Measurements from ENCODE around the gene TRIM15. TPM values are rescaled to one million over a fixed set of nuclear protein-coding genes. Genes with fewer than 3 reads are reported as not detected.
"Not testable (repeated sequence)": the region's sequence is repeated elsewhere in the genome, so short reads cannot be mapped to it uniquely, and the experiment has no call there.

The TRIM15 gene
- not detected for polyA plus RNA-seq (2013)

DNA sequence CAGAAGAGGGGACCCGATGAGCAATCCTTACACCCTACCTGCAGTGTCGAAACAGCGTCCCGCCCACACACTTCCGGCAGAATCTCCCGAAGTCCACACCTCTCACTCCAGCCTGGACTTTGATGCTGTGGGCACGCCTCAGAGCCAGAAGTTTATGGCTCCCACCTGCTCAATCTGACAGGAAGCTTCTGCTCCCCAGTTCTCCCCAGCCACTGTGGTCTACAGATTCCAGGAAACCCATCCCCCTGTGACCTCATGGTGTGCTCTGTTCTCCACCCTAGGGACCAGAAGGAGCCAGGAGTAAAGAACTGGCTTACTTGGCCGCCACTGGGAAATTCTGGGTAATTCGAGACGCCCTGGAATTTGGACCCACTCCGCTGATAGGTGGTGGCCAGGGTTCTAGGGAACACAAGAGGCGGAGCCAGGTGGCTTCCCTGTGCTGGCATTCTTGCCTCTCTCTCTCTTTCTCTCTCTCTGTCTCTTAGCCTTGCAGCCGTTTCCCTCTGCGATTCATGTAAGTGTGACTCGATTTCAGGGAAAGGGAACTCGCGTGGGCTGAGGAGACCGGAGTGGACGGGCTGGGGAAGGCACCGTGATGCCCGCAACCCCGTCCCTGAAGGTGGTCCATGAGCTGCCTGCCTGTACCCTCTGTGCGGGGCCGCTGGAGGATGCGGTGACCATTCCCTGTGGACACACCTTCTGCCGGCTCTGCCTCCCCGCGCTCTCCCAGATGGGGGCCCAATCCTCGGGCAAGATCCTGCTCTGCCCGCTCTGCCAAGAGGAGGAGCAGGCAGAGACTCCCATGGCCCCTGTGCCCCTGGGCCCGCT lies at the start of gene TRIM15:
TSS of gene TRIM15 (plus strand) at position 457 of the 828 bp plus-strand sequence. CDS start at position 596, 139 bp downstream.
- H3K4me1 ChIP-seq (ENCODE audit: control extremely low read depth in 1 of 4, control insufficient read depth in 4 of 4, insufficient read depth in 4 of 4, low read length in 3 of 4) = peaks cover 3 to 35% (median 24%) of the 10 kb centered on the region in 4 experiments
- POLR2A ChIA-PET = no interaction called here
- H3K27ac ChIP-seq (ENCODE audit: insufficient read depth in 1 of 2, low read depth in 1 of 2, low read length in 2 of 2, poor library complexity in 1 of 2, severe bottlenecking in 2 of 2) = no peak within 1 kb of the TSS
- CTCF ChIA-PET = interaction anchor here (0.7 to 1.7 kb wide), 4 partner anchors 9 to 59 kb away, joined by 3 to 5 read pairs (median 3); no protein-coding TSS in a partner anchor
- no peaks in the 10 kb centered on the region for H3K36me3 ChIP-seq (ENCODE audit: control insufficient read depth in 4 of 4, insufficient read depth in 4 of 4, low read length in 3 of 4)
- H3K27me3 ChIP-seq (replicated peaks in 2 of 5; ENCODE audit: control insufficient read depth in 4 of 5, insufficient read depth in 5 of 5, low read length in 4 of 5) = no peaks in the 10 kb centered on the region
- H3K9me3 ChIP-seq (ENCODE audit: control extremely low read depth in 1 of 5, control insufficient read depth in 4 of 5, insufficient read depth in 2 of 5, low read depth in 1 of 5, low read length in 4 of 5) = no peaks in the 10 kb centered on the region
- DNase-seq = peak in 2 of 3 donors; percentile 32 to 38
- H3K4me3 ChIP-seq (ENCODE audit: control insufficient read depth in 1 of 7, extremely low read depth in 1 of 7, insufficient read depth in 4 of 7, low read depth in 2 of 7, low read length in 6 of 7) = no peak within 1 kb of the TSS
- WGBS (ENCODE audit: insufficient coverage) = 91% methylated on average over 27 of the region's 31 CpGs

DNA sequence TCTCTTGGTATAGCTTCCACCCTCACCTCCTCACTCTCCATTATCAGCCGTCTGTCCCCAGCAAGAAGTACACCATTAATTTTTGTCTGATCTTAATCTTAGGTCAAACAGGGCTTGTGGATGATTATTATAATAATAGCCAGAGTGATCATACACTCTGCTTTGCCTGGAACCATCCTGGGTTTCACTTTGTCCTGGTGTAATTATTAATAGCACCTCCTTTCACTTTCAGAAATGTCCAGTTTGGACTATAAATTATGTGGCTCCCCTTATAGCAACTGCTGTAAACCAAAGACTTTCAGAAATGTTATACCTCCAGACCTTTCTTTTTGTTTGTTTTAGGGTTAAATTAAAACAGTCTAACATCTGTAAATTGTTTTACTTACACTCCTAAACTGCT lies 49.5 kb upstream of the TRIM15 start:
- peaks cover 13 to 55% (median 28%) of the 10 kb centered on the region in 5 experiments for H3K27me3 ChIP-seq (replicated peaks in 2 of 5; ENCODE audit: control insufficient read depth in 4 of 5, insufficient read depth in 5 of 5, low read length in 4 of 5)
- H3K4me1 ChIP-seq (ENCODE audit: control extremely low read depth in 1 of 4, control insufficient read depth in 4 of 4, insufficient read depth in 4 of 4, low read length in 3 of 4) = no peaks in the 10 kb centered on the region
- no CpG with 5 or more reads among the region's 1 CpG for WGBS (ENCODE audit: insufficient coverage)
- no peak overlapping the region for H3K27ac ChIP-seq (ENCODE audit: insufficient read depth in 1 of 2, low read depth in 1 of 2, low read length in 2 of 2, poor library complexity in 1 of 2, severe bottlenecking in 2 of 2)
- no peak for DNase-seq
- POLR2A ChIA-PET = no interaction called here
- H3K9me3 ChIP-seq (ENCODE audit: control extremely low read depth in 1 of 5, control insufficient read depth in 4 of 5, insufficient read depth in 2 of 5, low read depth in 1 of 5, low read length in 4 of 5) = no peaks in the 10 kb centered on the region
- H3K36me3 ChIP-seq (ENCODE audit: control insufficient read depth in 4 of 4, insufficient read depth in 4 of 4, low read length in 3 of 4) = no peaks in the 10 kb centered on the region
- CTCF ChIA-PET = interaction anchor here (1.1 to 4.0 kb wide), 3 partner anchors 11 to 27 kb away, joined by 3 to 25 read pairs (median 16); no protein-coding TSS in a partner anchor
- H3K4me3 ChIP-seq (ENCODE audit: control insufficient read depth in 1 of 7, extremely low read depth in 1 of 7, insufficient read depth in 4 of 7, low read depth in 2 of 7, low read length in 6 of 7) = no peak overlapping the region

GRCh38 chr6:30116724-30117123 lies 46.6 kb upstream of the TRIM15 start:
- Histone ChIP-seq H3K4me3 (ENCODE audit: control insufficient read depth in 1 of 7, extremely low read depth in 1 of 7, insufficient read depth in 4 of 7, low read depth in 2 of 7, low read length in 6 of 7) (no peak overlapping the region), H3K27me3 (replicated peaks in 2 of 5; ENCODE audit: control insufficient read depth in 4 of 5, insufficient read depth in 5 of 5, low read length in 4 of 5) (peaks cover 8 to 35% (median 22%) of the 10 kb centered on the region in 5 experiments), H3K27ac (ENCODE audit: insufficient read depth in 1 of 2, low read depth in 1 of 2, low read length in 2 of 2, poor library complexity in 1 of 2, severe bottlenecking in 2 of 2) (no peak overlapping the region), H3K36me3 (ENCODE audit: control insufficient read depth in 4 of 4, insufficient read depth in 4 of 4, low read length in 3 of 4) (no peaks in the 10 kb centered on the region), H3K9me3 (ENCODE audit: control extremely low read depth in 1 of 5, control insufficient read depth in 4 of 5, insufficient read depth in 2 of 5, low read depth in 1 of 5, low read length in 4 of 5) (no peaks in the 10 kb centered on the region), H3K4me1 (ENCODE audit: control extremely low read depth in 1 of 4, control insufficient read depth in 4 of 4, insufficient read depth in 4 of 4, low read length in 3 of 4) (no peaks in the 10 kb centered on the region)
- no peak for DNase-seq
- ChIA-PET CTCF (interaction anchor here (0.6 to 2.5 kb wide), 5 partner anchors 9 to 1266 kb away, joined by 3 to 20 read pairs (median 3); no protein-coding TSS in a partner anchor), POLR2A (no interaction called here)
- WGBS (ENCODE audit: insufficient coverage) = 93% methylated on average over 3 of the region's 6 CpGs

DNA sequence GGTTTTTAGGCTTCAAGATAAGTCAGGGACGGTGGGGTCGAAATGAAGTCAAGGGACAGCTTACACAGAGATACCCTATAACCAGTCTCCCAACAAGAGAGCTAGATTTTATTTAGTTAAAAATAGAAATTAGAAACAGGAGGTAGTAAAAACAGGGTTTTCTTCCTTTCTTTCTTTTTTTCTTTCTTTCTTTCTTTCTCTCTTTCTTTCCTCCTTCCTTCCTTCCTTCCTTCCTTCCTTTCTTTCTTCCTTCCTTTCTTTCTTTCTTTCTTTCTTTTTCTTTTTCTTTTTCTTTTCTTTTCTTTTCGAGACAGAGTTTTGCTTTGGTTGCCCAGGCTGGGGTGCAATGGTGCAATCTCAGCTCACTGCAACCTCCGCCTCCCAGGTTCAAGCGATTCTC lies 44.7 kb upstream of the TRIM15 start:
- CTCF ChIA-PET = interaction anchor here (1.3 to 1.5 kb wide), 2 partner anchors 12 to 17 kb away, joined by 3 to 5 read pairs; no protein-coding TSS in a partner anchor
- H3K4me3 ChIP-seq (ENCODE audit: control insufficient read depth in 1 of 7, extremely low read depth in 1 of 7, insufficient read depth in 4 of 7, low read depth in 2 of 7, low read length in 6 of 7); H3K4me1 ChIP-seq (ENCODE audit: control extremely low read depth in 1 of 4, control insufficient read depth in 4 of 4, insufficient read depth in 4 of 4, low read length in 3 of 4); H3K36me3 ChIP-seq (ENCODE audit: control insufficient read depth in 4 of 4, insufficient read depth in 4 of 4, low read length in 3 of 4); DNase-seq; POLR2A ChIA-PET; H3K27ac ChIP-seq (ENCODE audit: insufficient read depth in 1 of 2, low read depth in 1 of 2, low read length in 2 of 2, poor library complexity in 1 of 2, severe bottlenecking in 2 of 2); H3K9me3 ChIP-seq (ENCODE audit: control extremely low read depth in 1 of 5, control insufficient read depth in 4 of 5, insufficient read depth in 2 of 5, low read depth in 1 of 5, low read length in 4 of 5): not testable (repeated sequence)
- 93% methylated on average over 2 of the region's 5 CpGs for WGBS (ENCODE audit: insufficient coverage)
- peaks cover 2 to 17% (median 6%) of the 10 kb centered on the region in 5 experiments for H3K27me3 ChIP-seq (replicated peaks in 2 of 5; ENCODE audit: control insufficient read depth in 4 of 5, insufficient read depth in 5 of 5, low read length in 4 of 5)

DNA sequence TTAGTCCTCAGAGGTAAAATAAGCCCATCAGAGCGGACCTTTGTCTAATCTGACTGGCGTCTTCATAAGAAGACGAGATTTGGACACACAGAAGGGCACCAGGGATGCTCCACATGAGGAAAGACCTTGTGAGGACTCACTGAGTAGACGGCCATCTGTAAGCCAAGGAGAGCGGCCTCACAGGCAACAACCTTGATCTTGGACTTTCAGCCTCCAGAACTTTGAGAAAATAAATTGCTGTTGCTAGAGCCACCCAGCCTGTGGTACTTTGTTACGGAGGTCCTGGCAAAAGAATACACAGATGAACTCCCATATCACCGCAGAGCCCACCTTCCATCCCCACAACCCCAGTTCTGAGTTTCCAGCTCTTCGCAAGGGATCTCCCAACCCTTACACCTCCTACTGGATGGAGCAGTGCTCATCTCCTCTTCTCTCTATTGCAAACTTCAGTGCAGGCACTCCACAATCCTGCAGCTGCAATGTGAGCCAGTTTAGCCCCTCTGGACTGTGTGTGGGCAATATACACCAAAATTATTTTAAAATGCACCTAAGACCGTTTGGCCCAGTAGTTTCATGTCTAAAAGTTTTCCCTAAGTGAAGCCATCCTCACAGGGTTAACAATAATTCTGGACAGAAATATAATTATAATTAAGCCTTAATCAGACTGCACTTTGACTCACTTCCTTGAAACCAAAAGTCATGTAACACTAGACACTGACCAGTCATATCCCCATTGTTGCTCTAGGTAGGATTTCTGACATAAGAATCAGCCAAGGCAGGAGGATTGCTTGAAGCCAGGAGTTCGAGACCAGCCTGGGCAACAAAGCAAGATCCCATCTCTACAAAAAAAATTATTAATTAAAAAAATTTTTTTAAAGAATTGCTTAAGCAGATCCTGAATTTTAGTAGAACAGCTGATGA lies 41.6 kb upstream of the TRIM15 start:
- WGBS (ENCODE audit: insufficient coverage) = 94% methylated on average over 8 of the region's 10 CpGs
- CTCF ChIA-PET = interaction anchor here (0.6 to 1.5 kb wide), 5 partner anchors 10 to 375 kb away, joined by 3 to 4 read pairs (median 3); no protein-coding TSS in a partner anchor
- Histone ChIP-seq H3K27me3 (replicated peaks in 2 of 5; ENCODE audit: control insufficient read depth in 4 of 5, insufficient read depth in 5 of 5, low read length in 4 of 5) (peaks cover 0 to 19% (median 3%) of the 10 kb centered on the region in 5 experiments), H3K4me3 (ENCODE audit: control insufficient read depth in 1 of 7, extremely low read depth in 1 of 7, insufficient read depth in 4 of 7, low read depth in 2 of 7, low read length in 6 of 7) (no peak overlapping the region), H3K36me3 (ENCODE audit: control insufficient read depth in 4 of 4, insufficient read depth in 4 of 4, low read length in 3 of 4) (no peaks in the 10 kb centered on the region), H3K9me3 (ENCODE audit: control extremely low read depth in 1 of 5, control insufficient read depth in 4 of 5, insufficient read depth in 2 of 5, low read depth in 1 of 5, low read length in 4 of 5) (no peaks in the 10 kb centered on the region), H3K4me1 (ENCODE audit: control extremely low read depth in 1 of 4, control insufficient read depth in 4 of 4, insufficient read depth in 4 of 4, low read length in 3 of 4) (no peaks in the 10 kb centered on the region), H3K27ac (ENCODE audit: insufficient read depth in 1 of 2, low read depth in 1 of 2, low read length in 2 of 2, poor library complexity in 1 of 2, severe bottlenecking in 2 of 2) (no peak overlapping the region)
- no peak for DNase-seq
- POLR2A ChIA-PET = no interaction called here

- Histone ChIP-seq H3K27me3 (replicated peaks in 2 of 5; ENCODE audit: control insufficient read depth in 4 of 5, insufficient read depth in 5 of 5, low read length in 4 of 5) (peaks cover 0 to 27% (median 3%) of the 10 kb centered on the region in 5 experiments), H3K36me3 (ENCODE audit: control insufficient read depth in 4 of 4, insufficient read depth in 4 of 4, low read length in 3 of 4) (no peaks in the 10 kb centered on the region), H3K4me1 (ENCODE audit: control extremely low read depth in 1 of 4, control insufficient read depth in 4 of 4, insufficient read depth in 4 of 4, low read length in 3 of 4) (peaks cover 0 to 3% (median 0%) of the 10 kb centered on the region in 4 experiments), H3K4me3 (ENCODE audit: control insufficient read depth in 1 of 7, extremely low read depth in 1 of 7, insufficient read depth in 4 of 7, low read depth in 2 of 7, low read length in 6 of 7) (no peak overlapping the region), H3K9me3 (ENCODE audit: control extremely low read depth in 1 of 5, control insufficient read depth in 4 of 5, insufficient read depth in 2 of 5, low read depth in 1 of 5, low read length in 4 of 5) (no peaks in the 10 kb centered on the region), H3K27ac (ENCODE audit: insufficient read depth in 1 of 2, low read depth in 1 of 2, low read length in 2 of 2, poor library complexity in 1 of 2, severe bottlenecking in 2 of 2) (no peak overlapping the region)
- DNase-seq = no peak
- no CpG with 5 or more reads among the region's 2 CpGs for WGBS (ENCODE audit: insufficient coverage)
- CTCF ChIA-PET = interaction anchor here (1.0 to 1.2 kb wide), 4 partner anchors 9 to 45 kb away, joined by 3 to 4 read pairs (median 3); no protein-coding TSS in a partner anchor
- POLR2A ChIA-PET = no interaction called here
Observed at GRCh38 chr6:30122515-30122914, 40.8 kb upstream of the TRIM15 start.
